CD4-positive, alpha-beta T cell treated with Interleukin-17A for 4 hours (primary cell): ENCODE results near the gene TTC16.
"Not testable (repeated sequence)": the region's sequence is repeated elsewhere in the genome, so short reads cannot be mapped to it uniquely, and the experiment has no call there.

Experiments
- DNase-seq: peaks from one replicate; pipeline ENCODE4 v3.0.0-alpha.2; 2020; ENCODE audit warnings: mixed read lengths

Gene TTC16

GRCh38 chr9:127744398-127745110 is 28.7 kb downstream of the TTC16 start:
- DNase-seq: no peak

- DNase-seq: peak; percentile 61
These were observed 31.2 kb downstream of the TTC16 start for GRCh38 chr9:127746959-127747569.

- no peak for DNase-seq
These were observed 33.4 kb downstream of the TTC16 start for GRCh38 chr9:127749090-127749787.

- DNase-seq: no peak
These were observed 35.6 kb downstream of the TTC16 start for GRCh38 chr9:127751269-127752054.

GRCh38 chr9:127753148-127753547 is 37.3 kb downstream of the TTC16 start:
- no peak for DNase-seq

- DNase-seq: no peak
These were observed 37.7 kb downstream of the TTC16 start for GRCh38 chr9:127753622-127754021.

GRCh38 chr9:127754099-127755060 is 38.5 kb downstream of the TTC16 start:
- DNase-seq: no peak

GRCh38 chr9:127755061-127756060 is 39.5 kb downstream of the TTC16 start:
- no peak for DNase-seq

- DNase-seq: no peak
These were observed 40.4 kb downstream of the TTC16 start for GRCh38 chr9:127756233-127756632.

- not testable (repeated sequence) for DNase-seq
These were observed 40.9 kb downstream of the TTC16 start for GRCh38 chr9:127756776-127757175.

- no peak for DNase-seq
These were observed 43.0 kb downstream of the TTC16 start for GRCh38 chr9:127758843-127759242.

- DNase-seq: no peak
These were observed 45.2 kb downstream of the TTC16 start for GRCh38 chr9:127761061-127761460.

GRCh38 chr9:127761491-127761956 is 45.6 kb downstream of the TTC16 start:
- DNase-seq: no peak

- no peak for DNase-seq
These were observed 46.3 kb downstream of the TTC16 start for GRCh38 chr9:127762111-127762676.

GRCh38 chr9:127763918-127764384 is 48.1 kb downstream of the TTC16 start:
- peak; percentile 62 for DNase-seq

GRCh38 chr9:127765418-127765817 is 49.5 kb downstream of the TTC16 start:
- no peak for DNase-seq

- peak; percentile 54 for DNase-seq
These were observed 51.5 kb downstream of the TTC16 start for GRCh38 chr9:127767410-127767809.

- no peak for DNase-seq
These were observed 52.0 kb downstream of the TTC16 start for GRCh38 chr9:127767909-127768331.

GRCh38 chr9:127768698-127769097 is 52.8 kb downstream of the TTC16 start:
- DNase-seq: no peak

- DNase-seq: no peak
These were observed 53.2 kb downstream of the TTC16 start for GRCh38 chr9:127769101-127769500.
